OCI-LY1 (cell line): ENCODE results near the gene PTGFRN.
"Not testable (repeated sequence)": the region's sequence is repeated elsewhere in the genome, so short reads cannot be mapped to it uniquely, and the experiment has no call there.

ENCODE experiments used
- H2AFZ ChIP-seq: fragments of 200-600 bp; sonication (generic), shearing (Covaris generic); 2 replicates; pipeline ENCODE4 v1.6.0; 2014; ENCODE audit warnings: antibody characterized with exemption, mild to moderate bottlenecking, low read length
- H3F3A ChIP-seq: fragments of 200-600 bp; sonication (generic), shearing (Covaris generic); 2 replicates; pipeline ENCODE4 v1.6.0; 2014; ENCODE audit warnings: mild to moderate bottlenecking, antibody characterized with exemption, low read length, moderate library complexity; ENCODE audit not compliant: insufficient read depth
- H3K27ac ChIP-seq: fragments of 200-600 bp; sonication (generic); 2 replicates; pipeline ENCODE4 v1.5.1; 2014; ENCODE audit warnings: low read length, mixed run types, mild to moderate bottlenecking, low read depth; ENCODE audit not compliant: poor library complexity, severe bottlenecking
- H3K27me3 ChIP-seq: fragments of 200-600 bp; sonication (generic); 2 replicates; pipeline ENCODE4 v1.6.0; 2014; ENCODE audit warnings: antibody characterized with exemption, mild to moderate bottlenecking, low read length, moderate library complexity; ENCODE audit not compliant: insufficient read depth
- H3K36me3 ChIP-seq: fragments of 200-600 bp; sonication (generic); 2 replicates; pipeline ENCODE4 v1.6.1; 2014; ENCODE audit warnings: mild to moderate bottlenecking, antibody characterized with exemption, low read length, moderate library complexity, mixed read lengths; ENCODE audit not compliant: insufficient read depth
- H3K4me1 ChIP-seq: fragments of 200-600 bp; sonication (generic); 2 replicates; pipeline ENCODE4 v1.5.1; 2014; ENCODE audit warnings: mild to moderate bottlenecking, low read length, moderate library complexity; ENCODE audit not compliant: insufficient read depth, severe bottlenecking
- H3K4me2 ChIP-seq: fragments of 200-600 bp; sonication (generic), shearing (Covaris generic); 2 replicates; pipeline ENCODE4 v1.6.1; 2014; ENCODE audit warnings: low read length
- H3K4me3 ChIP-seq: fragments of 200-600 bp; sonication (generic); 2 replicates; pipeline ENCODE4 v1.5.1; 2014; ENCODE audit warnings: low read length, low read depth, mild to moderate bottlenecking, mixed read lengths; ENCODE audit not compliant: poor library complexity, severe bottlenecking
- H3K79me2 ChIP-seq: fragments of 200-600 bp; shearing (Covaris generic); 2 replicates; pipeline ENCODE4 v1.6.1; 2016; ENCODE audit warnings: mixed run types, low read length, mixed read lengths; ENCODE audit not compliant: insufficient read depth
- H3K9ac ChIP-seq: fragments of 200-600 bp; sonication (generic), shearing (Covaris generic); 2 replicates; pipeline ENCODE4 v1.6.1; 2014; ENCODE audit warnings: mild to moderate bottlenecking, low read length, mixed read lengths
- H3K9me2 ChIP-seq: fragments of 200-600 bp; sonication (generic), shearing (Covaris generic); 2 replicates; pipeline ENCODE4 v1.6.1; 2014; ENCODE audit warnings: low read depth, mild to moderate bottlenecking, low read length, mixed read lengths
- H3K9me3 ChIP-seq: fragments of 200-600 bp; shearing (Covaris generic); 2 replicates; pipeline ENCODE4 v1.6.1; 2014; ENCODE audit warnings: low read length, mixed read lengths
- H4K20me1 ChIP-seq: fragments of 200-600 bp; sonication (generic), shearing (Covaris generic); 2 replicates; pipeline ENCODE4 v1.6.0; 2016; ENCODE audit warnings: mild to moderate bottlenecking, low read length; ENCODE audit not compliant: insufficient read depth
- CTCF ChIP-seq: fragments of 200-600 bp; sonication (generic), shearing (Covaris generic); IDR thresholded peaks from 2 replicates; pipeline ENCODE4 v1.5.1; 2017; ENCODE audit warnings: mild to moderate bottlenecking, antibody characterized with exemption, low read length, moderate library complexity, mixed read lengths
- EZH2 ChIP-seq: fragments of 200-600 bp; sonication (generic), shearing (Covaris generic); IDR thresholded peaks from 2 replicates; pipeline ENCODE4 v1.8.0; 2017; ENCODE audit warnings: borderline replicate concordance, mixed run types, mild to moderate bottlenecking, antibody characterized with exemption, low read length, moderate library complexity, mixed read lengths

PTGFRN gene

DNA sequence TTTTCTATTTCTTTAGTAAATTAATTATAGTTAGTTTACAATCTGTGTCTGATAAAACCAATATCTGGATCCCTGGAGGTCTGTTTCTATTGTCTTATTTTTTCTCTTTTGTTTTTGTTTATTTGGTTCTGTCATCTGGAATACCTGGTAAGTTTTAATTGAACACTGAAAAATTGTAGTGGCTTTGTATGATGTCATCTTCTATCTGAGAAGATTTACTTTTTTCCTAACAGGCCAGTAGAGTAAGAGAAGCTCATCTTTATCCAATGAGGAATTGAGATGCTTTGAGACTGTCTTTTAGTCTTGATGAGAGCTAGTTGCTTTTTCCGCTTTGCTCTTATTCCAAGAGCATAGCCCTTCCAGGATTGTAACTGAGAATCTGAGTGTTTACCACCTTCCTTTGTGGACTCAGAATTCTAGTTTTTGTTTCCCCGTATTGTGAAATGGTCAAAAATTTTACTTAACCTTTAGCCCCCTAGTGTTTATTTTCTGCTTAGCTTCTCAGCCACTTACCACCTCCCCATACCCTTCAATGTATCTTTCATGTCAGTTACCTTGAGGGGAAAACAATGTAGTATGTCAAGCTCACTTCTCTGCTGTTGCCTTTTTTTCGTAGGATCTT, 25.0 kb downstream of the PTGFRN start:
- Histone ChIP-seq H3K4me3 (no peak overlapping the region), H3K4me1 (no peaks in the 10 kb centered on the region), H4K20me1 (no peaks in the 10 kb centered on the region), H3K9me2 (no peaks in the 10 kb centered on the region), H2AFZ (no peak overlapping the region), H3K9ac (no peak overlapping the region), H3K79me2 (no peaks in the 10 kb centered on the region), H3K27me3 (no peaks in the 10 kb centered on the region), H3K27ac (no peak overlapping the region), H3K36me3 (no peaks in the 10 kb centered on the region), H3K4me2 (no peak overlapping the region), H3F3A (no peaks in the 10 kb centered on the region), H3K9me3 (no peaks in the 10 kb centered on the region)
- peak; percentile 51; the same call in 1 of the 2 replicates for TF ChIP-seq CTCF
- no peak for TF ChIP-seq EZH2

DNA sequence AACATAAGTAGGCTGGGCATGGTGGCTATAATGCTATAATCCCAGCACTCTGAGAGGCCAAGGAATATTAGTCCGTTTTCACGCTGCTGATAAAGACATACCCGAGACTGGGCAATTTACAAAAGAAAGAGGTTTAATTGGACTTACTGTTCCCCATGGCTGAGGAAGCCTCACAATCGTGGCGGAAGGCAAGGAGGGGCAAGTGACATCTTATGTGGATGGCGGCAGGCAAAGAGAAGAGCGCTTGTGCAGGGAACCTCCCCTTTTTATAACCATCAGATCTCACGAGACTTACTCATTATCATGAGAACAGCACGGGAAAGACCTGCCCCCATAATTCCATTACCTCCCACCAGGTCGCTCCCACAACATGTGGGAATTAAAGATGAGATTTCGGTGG, 28.5 kb downstream of the PTGFRN start:
- TF ChIP-seq CTCF, result no peak
- no peak for TF ChIP-seq EZH2
- H3K9me2 ChIP-seq, result no peaks in the 10 kb centered on the region
- H3K9me3 ChIP-seq, result no peaks in the 10 kb centered on the region
- H3K4me2 ChIP-seq, result no peak overlapping the region
- no peak overlapping the region for H3K4me3 ChIP-seq
- no peak overlapping the region for H3K9ac ChIP-seq
- H4K20me1 ChIP-seq, result no peaks in the 10 kb centered on the region
- H3K4me1 ChIP-seq, result no peaks in the 10 kb centered on the region
- no peak overlapping the region for H3K27ac ChIP-seq
- no peaks in the 10 kb centered on the region for H3F3A ChIP-seq
- no peaks in the 10 kb centered on the region for H3K36me3 ChIP-seq
- no peaks in the 10 kb centered on the region for H3K79me2 ChIP-seq
- no peaks in the 10 kb centered on the region for H3K27me3 ChIP-seq
- H2AFZ ChIP-seq, result no peak overlapping the region

DNA sequence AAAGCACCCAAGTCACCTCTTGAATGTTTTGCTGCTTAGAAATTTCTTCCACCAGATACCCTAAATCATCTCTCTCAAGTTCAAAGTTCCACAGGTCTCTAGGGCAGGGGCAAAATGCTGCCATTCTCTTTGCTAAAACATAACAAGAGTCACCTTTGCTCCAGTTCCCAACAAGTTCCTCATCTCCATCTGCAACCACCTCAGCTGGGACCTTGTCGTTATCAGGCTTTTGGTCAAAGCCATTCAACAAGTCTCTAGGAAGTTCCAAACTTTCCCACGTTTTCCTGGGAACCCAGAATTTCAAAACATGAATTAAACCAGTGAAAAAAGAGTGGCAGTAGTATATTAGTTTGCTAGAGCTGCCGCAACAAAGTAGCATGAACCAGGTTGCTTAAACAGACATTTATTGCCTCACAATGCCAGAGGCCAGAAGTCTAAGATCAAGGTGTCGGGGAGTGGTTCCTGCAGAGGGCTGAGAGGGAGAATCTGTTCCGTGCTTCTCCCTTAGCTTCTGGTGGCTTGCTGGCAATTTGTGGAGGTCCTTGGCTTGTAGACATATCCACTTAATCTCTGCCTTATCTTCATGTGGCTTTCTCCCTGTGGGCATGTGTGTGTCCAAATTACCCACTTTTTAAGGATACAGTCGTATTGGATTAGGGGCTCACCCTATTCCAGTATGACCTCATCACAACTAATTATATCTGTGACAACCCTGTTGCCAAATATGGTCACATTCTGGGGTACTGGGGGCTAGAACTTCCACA, 30.2 kb downstream of the PTGFRN start:
- not testable (repeated sequence) for H3K4me1 ChIP-seq, H3K9me2 ChIP-seq, H3K27ac ChIP-seq, H3K4me2 ChIP-seq, H3K27me3 ChIP-seq, H3K9ac ChIP-seq, H3K9me3 ChIP-seq, H3K4me3 ChIP-seq, H3K36me3 ChIP-seq, H3F3A ChIP-seq, H4K20me1 ChIP-seq, H2AFZ ChIP-seq, H3K79me2 ChIP-seq
